Measurements from ENCODE around the gene SNX17. TPM values are rescaled to one million over a fixed set of nuclear protein-coding genes. Genes with fewer than 3 reads are reported as not detected.
A peak's percentile ranks its signal among the peaks of the same experiment; 100 is the strongest.

The SNX17 gene
- total and polyA plus RNA-seq, 2 of the 13 experiments (the other 11 are each of a cell fraction or from before 2014, with no cell fraction given) = 75.0 to 109 TPM

- TF ChIP-seq, protein P1, sequence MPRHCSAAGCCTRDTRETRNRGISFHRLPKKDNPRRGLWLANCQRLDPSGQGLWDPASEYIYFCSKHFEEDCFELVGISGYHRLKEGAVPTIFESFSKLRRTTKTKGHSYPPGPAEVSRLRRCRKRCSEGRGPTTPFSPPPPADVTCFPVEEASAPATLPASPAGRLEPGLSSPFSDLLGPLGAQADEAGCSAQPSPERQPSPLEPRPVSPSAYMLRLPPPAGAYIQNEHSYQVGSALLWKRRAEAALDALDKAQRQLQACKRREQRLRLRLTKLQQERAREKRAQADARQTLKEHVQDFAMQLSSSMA (CRISPR knock-in tag; IDR thresholded peaks at IDR 0.05) = peak; percentile 89
- TF ChIP-seq KIAA2018 (CRISPR knock-in tag; IDR thresholded peaks at IDR 0.05; ENCODE audit: borderline replicate concordance) (peak; percentile 75), ZNF558 (CRISPR knock-in tag; IDR thresholded peaks at IDR 0.05; ENCODE audit: borderline replicate concordance) (peak; percentile 45; the same call in 1 of the 2 replicates), CTCF (CRISPR knock-in tag; IDR thresholded peaks at IDR 0.05) (peak; percentile 100), FOXA1 (IDR thresholded peaks at IDR 0.05) (no peak), FOXA1 (CRISPR knock-in tag; IDR thresholded peaks at IDR 0.05) (peak; percentile 38), MLX (CRISPR knock-in tag; IDR thresholded peaks at IDR 0.05) (peak; percentile 87), HOXA5 (CRISPR knock-in tag; IDR thresholded peaks at IDR 0.05) (peak; percentile 96), ZNF772 (CRISPR knock-in tag; IDR thresholded peaks at IDR 0.05) (peak; percentile 97), GFI1 (CRISPR knock-in tag; IDR thresholded peaks at IDR 0.05; ENCODE audit: borderline replicate concordance) (peak; percentile 93), SP140L (CRISPR knock-in tag; IDR thresholded peaks at IDR 0.05; ENCODE audit: borderline replicate concordance) (no peak), HNF4A (CRISPR knock-in tag; IDR thresholded peaks at IDR 0.05) (peak; percentile 51; the same call in 1 of the 2 replicates), SNAPC2 (CRISPR knock-in tag; IDR thresholded peaks at IDR 0.05) (peak; percentile 82), ZNF773 (CRISPR knock-in tag; IDR thresholded peaks at IDR 0.05; ENCODE audit: borderline replicate concordance) (peak; percentile 82; the same call in 1 of the 2 replicates)
Observed at GRCh38 chr2:27370026-27370815, at the start of gene SNX17, which contains the start of gene EIF2B4 (continued).

All from HepG2 (cell line).